Osteocyte (in vitro differentiated cells): ENCODE measurements around the gene NACC2. TPM values are rescaled to one million over a fixed set of nuclear protein-coding genes. Genes with fewer than 3 reads are reported as not detected.
"Not testable (repeated sequence)": the region's sequence is repeated elsewhere in the genome, so short reads cannot be mapped to it uniquely, and the experiment has no call there.

ENCODE experiments used
- DNase-seq: peaks from one replicate; pipeline ENCODE4 v3.0.0; 2021; ENCODE audit warnings: mixed read lengths; ENCODE audit not compliant: unreplicated experiment; ENCODE audit errors: extremely low spot score
- H3K27ac Mint-ChIP-seq: one replicate; pipeline ENCODE4 v1.8.0; 2021; ENCODE audit warnings: mild to moderate bottlenecking, mixed read lengths; ENCODE audit not compliant: unreplicated experiment
- H3K27me3 Mint-ChIP-seq: one replicate; pipeline ENCODE4 v1.8.0; 2021; ENCODE audit warnings: mixed read lengths; ENCODE audit not compliant: unreplicated experiment
- H3K36me3 Mint-ChIP-seq: one replicate; pipeline ENCODE4 v1.8.0; 2021; ENCODE audit warnings: mixed read lengths; ENCODE audit not compliant: unreplicated experiment
- H3K4me1 Mint-ChIP-seq: one replicate; pipeline ENCODE4 v1.8.0; 2021; ENCODE audit warnings: mixed read lengths; ENCODE audit not compliant: unreplicated experiment
- H3K4me3 Mint-ChIP-seq: one replicate; pipeline ENCODE4 v1.8.0; 2021; ENCODE audit warnings: mild to moderate bottlenecking, moderate library complexity, mixed read lengths; ENCODE audit not compliant: unreplicated experiment
- H3K9me3 Mint-ChIP-seq: one replicate; pipeline ENCODE4 v1.8.0; 2021; ENCODE audit warnings: mixed read lengths; ENCODE audit not compliant: unreplicated experiment
- CTCF ChIP-seq: fragments of 200-600 bp; sonication (generic); IDR thresholded peaks from 2 replicates; pipeline ENCODE4 v1.5.0; 2021; ENCODE audit warnings: antibody characterized with exemption, mild to moderate bottlenecking, moderate library complexity
- total RNA-seq: library from RNA; stranded (reverse); gene quantifications from 2 replicates; pipeline ENCODE4 v1.2.1, GENCODE V29; 2021

Gene NACC2
- total RNA-seq, 1 donor from 2014 or later = 40.1 TPM

- H3K9me3 Mint-ChIP-seq = no peaks in the 10 kb centered on the region
- H3K36me3 Mint-ChIP-seq = peaks cover 4% of the 10 kb centered on the region
- no peak for TF ChIP-seq CTCF
- peaks cover 29% of the 10 kb centered on the region for H3K4me1 Mint-ChIP-seq
- no peaks in the 10 kb centered on the region for H3K27me3 Mint-ChIP-seq
- peak overlapping the region; percentile 52 for H3K27ac Mint-ChIP-seq
- no peak for DNase-seq
- no peak overlapping the region for H3K4me3 Mint-ChIP-seq
These were observed 17.6 kb downstream of the NACC2 start for GRCh38 chr9:136077491-136077890.

- H3K27me3 Mint-ChIP-seq = no peaks in the 10 kb centered on the region
- no peaks in the 10 kb centered on the region for H3K9me3 Mint-ChIP-seq
- peaks cover 30% of the 10 kb centered on the region for H3K4me1 Mint-ChIP-seq
- TF ChIP-seq CTCF = no peak
- peak overlapping the region; percentile 63 for H3K27ac Mint-ChIP-seq
- DNase-seq = no peak
- H3K4me3 Mint-ChIP-seq = no peak overlapping the region
- peaks cover 5% of the 10 kb centered on the region for H3K36me3 Mint-ChIP-seq
These were observed 19.0 kb downstream of the NACC2 start for GRCh38 chr9:136075881-136076678.

GRCh38 chr9:136075134-136075841 lies 19.8 kb downstream of the NACC2 start:
- DNase-seq = no peak
- H3K27ac Mint-ChIP-seq = no peak overlapping the region
- TF ChIP-seq CTCF = no peak
- no peaks in the 10 kb centered on the region for H3K27me3 Mint-ChIP-seq
- H3K36me3 Mint-ChIP-seq = peaks cover 8% of the 10 kb centered on the region
- H3K4me3 Mint-ChIP-seq = no peak overlapping the region
- no peaks in the 10 kb centered on the region for H3K9me3 Mint-ChIP-seq
- H3K4me1 Mint-ChIP-seq = peaks cover 30% of the 10 kb centered on the region

GRCh38 chr9:136074706-136075105 lies 20.4 kb downstream of the NACC2 start:
- DNase-seq = no peak
- Mint-ChIP-seq H3K27ac (no peak overlapping the region), H3K4me3 (no peak overlapping the region), H3K36me3 (peaks cover 11% of the 10 kb centered on the region), H3K4me1 (peaks cover 29% of the 10 kb centered on the region), H3K9me3 (no peaks in the 10 kb centered on the region), H3K27me3 (no peaks in the 10 kb centered on the region)
- TF ChIP-seq CTCF = no peak

GRCh38 chr9:136062657-136063439 lies 32.2 kb downstream of the NACC2 start:
- no peak for DNase-seq
- Mint-ChIP-seq H3K27me3 (no peaks in the 10 kb centered on the region), H3K27ac (no peak overlapping the region), H3K9me3 (no peaks in the 10 kb centered on the region), H3K4me1 (peaks cover 24% of the 10 kb centered on the region), H3K4me3 (no peak overlapping the region), H3K36me3 (peaks cover 16% of the 10 kb centered on the region)
- TF ChIP-seq CTCF = no peak

- H3K9me3 Mint-ChIP-seq, DNase-seq, H3K4me3 Mint-ChIP-seq, H3K27ac Mint-ChIP-seq, H3K27me3 Mint-ChIP-seq: not testable (repeated sequence)
- Mint-ChIP-seq H3K4me1 (peaks cover 33% of the 10 kb centered on the region), H3K36me3 (peaks cover 12% of the 10 kb centered on the region)
These were observed 33.2 kb downstream of the NACC2 start for GRCh38 chr9:136061916-136062315.
